GM12878 (cell line): Measurements from ENCODE around the gene REM1. TPM values are rescaled to one million over a fixed set of nuclear protein-coding genes. Genes with fewer than 3 reads are reported as not detected.
"Not testable (repeated sequence)": the region's sequence is repeated elsewhere in the genome, so short reads cannot be mapped to it uniquely, and the experiment has no call there.

Experiments
- ATAC-seq: fragments of 200-7000 bp; cut with Tn5 transposase; 3 replicates; pipeline ENCODE4 v1.9.1; 2020; ENCODE audit warnings: mild to moderate bottlenecking, moderate library complexity
- BruUV-seq: library from RNA; stranded (reverse); fragments of 400-500 nt; replicated peaks from 2 replicates; lab custom pipeline; 2021; lab: Mats Ljungman, UMichigan
- CTCF ChIA-PET: fragments of 300-600 bp; sonication (Branson Sonifier 250); formaldehyde crosslinking; extraction: SDS; loops from one replicate; lab custom pipeline; 2021; ENCODE audit warnings: inconsistent platforms; lab: Yijun Ruan, JAX
- POLR2A ChIA-PET: fragments of 350-600 bp; formaldehyde crosslinking; extraction: SDS; loops from one replicate; lab custom pipeline; 2021; ENCODE audit warnings: inconsistent platforms; lab: Charles Lee
- RAD21 ChIA-PET: fragments of 300-600 bp; sonication (Branson Sonifier 250); formaldehyde crosslinking; loops from one replicate; lab custom pipeline; 2023; ENCODE audit warnings: antibody characterized with exemption; ENCODE audit not compliant: unreplicated experiment; lab: Charles Lee
- SMC1A ChIA-PET: fragments of 300-600 bp; sonication (Branson Sonifier 250); formaldehyde crosslinking; loops from one replicate; lab custom pipeline; 2023; ENCODE audit not compliant: unreplicated experiment, uncharacterized antibody; lab: Charles Lee
- DNase-seq: peaks from one replicate; pipeline ENCODE4 v3.0.0-alpha.2; 2011; ENCODE audit warnings: low read depth, low spot score
- FAIRE-seq: peaks from 3 replicates; lab custom pipeline; 2011; peaks lifted over from hg19 to GRCh38; lab: Jason Lieb, UNC
- H2AFZ ChIP-seq: 2 replicates; pipeline ENCODE4 v1.6.0; 2011; ENCODE audit warnings: low read depth, low read length, control low read depth; ENCODE audit not compliant: control insufficient read depth
- H3K27ac ChIP-seq: 2 replicates; pipeline ENCODE4 v1.5.1; 2011; ENCODE audit warnings: control low read depth; ENCODE audit not compliant: control insufficient read depth, insufficient read depth
- H3K27me3 ChIP-seq, 2 experiments: replicated peaks in 1 of 2; 2 replicates each; pipeline versions ENCODE4 v1.6.0 to v1.6.1; 2011; ENCODE audit warnings: low read length in 1 of 2; ENCODE audit not compliant: control insufficient read depth in 2 of 2, insufficient read depth in 2 of 2
- H3K36me3 ChIP-seq, 2 experiments: 2 replicates each; pipeline ENCODE4 v1.5.1; 2011; ENCODE audit warnings: low read length in 1 of 2; ENCODE audit not compliant: control insufficient read depth in 2 of 2, insufficient read depth in 2 of 2
- H3K4me1 ChIP-seq: 2 replicates; pipeline ENCODE4 v1.6.1; 2011; ENCODE audit warnings: mild to moderate bottlenecking, low read length, moderate library complexity, mixed read lengths; ENCODE audit not compliant: control insufficient read depth, insufficient read depth
- H3K4me2 ChIP-seq: 2 replicates; pipeline ENCODE4 v1.6.0; 2011; ENCODE audit warnings: control low read depth; ENCODE audit not compliant: control insufficient read depth, insufficient read depth
- H3K4me3 ChIP-seq: fragments of 200-600 bp; sonication (generic); 2 replicates; pipeline ENCODE4 v1.5.1; 2016
- H3K79me2 ChIP-seq: 2 replicates; pipeline ENCODE4 v1.6.0; 2011; ENCODE audit warnings: low read length; ENCODE audit not compliant: control insufficient read depth, insufficient read depth
- H3K9ac ChIP-seq: 2 replicates; pipeline ENCODE4 v1.8.0; 2011; ENCODE audit warnings: low read length, control low read depth, mixed read lengths; ENCODE audit not compliant: control insufficient read depth, insufficient read depth
- H3K9me3 ChIP-seq: replicated peaks from 3 replicates; pipeline ENCODE4 v1.5.1; 2011; ENCODE audit warnings: mild to moderate bottlenecking, low read length; ENCODE audit not compliant: control insufficient read depth, insufficient read depth
- H4K20me1 ChIP-seq: 2 replicates; pipeline ENCODE4 v1.6.0; 2011; ENCODE audit not compliant: control insufficient read depth, insufficient read depth
- RAD21 ChIP-seq: IDR thresholded peaks from 2 replicates; pipeline ENCODE4 v1.6.1; 2011; ENCODE audit warnings: mild to moderate bottlenecking, low read depth, low read length, moderate library complexity; ENCODE audit not compliant: insufficient read depth
- SMC3 ChIP-seq: IDR thresholded peaks from 2 replicates; pipeline ENCODE4 v1.6.1; 2011; ENCODE audit warnings: low read length, improper control_type of control experiment, borderline replicate concordance
- YY1 ChIP-seq: IDR thresholded peaks from 2 replicates; pipeline ENCODE4 v1.6.1; 2011; ENCODE audit warnings: low read depth, mild to moderate bottlenecking, low read length
- WGBS: methylation state at CpG from one replicate; pipeline ENCODE4 v1.1.6; 2016; ENCODE audit warnings: low lambda C conversion rate; ENCODE audit not compliant: insufficient replicate concordance, insufficient coverage; ENCODE audit errors: missing lambda C conversion rate; 5-methylcytosine and 5-hydroxymethylcytosine counted together
- in situ Hi-C: fragments of 300-500 bp; cut with MboI; formaldehyde crosslinking; loops from 9 replicates; pipeline ENCODE4 v1.14.3; 2018; ENCODE audit warnings: mixed read lengths
- intact Hi-C: fragments of 100-400 bp; cut with micrococcal nuclease; formaldehyde crosslinking; loops from one replicate; pipeline ENCODE4 v1.14.2; 2022; ENCODE audit not compliant: unreplicated experiment
- polyA plus RNA-seq, 11 experiments: library from polyadenylated mRNA; depleted of rRNA in 4 of 11; unstranded in 6 of 11; stranded (reverse) in 5 of 11; fragments of >200 nt; fragmentation: Nextera tagmentation in 4 of 11; fragmentation: Illumina TruSeq in 1 of 11; extraction: Ambion mirVana in 4 of 11; extraction: Trizol in 1 of 11; gene quantifications; 1 replicate in 1 of 11; 2 replicates in 10 of 11; pipeline versions ENCODE4 v1.2.1 to v1.2.3, GENCODE V29; 2011 to 2016; ENCODE audit warnings: inconsistent platforms in 2 of 11, missing spikeins in 2 of 11, low read depth in 1 of 11
- total RNA-seq, 4 experiments: library from RNA; depleted of rRNA in 3 of 4; stranded (reverse); fragments of >200 nt in 3 of 4; fragmentation: Illumina TruSeq in 1 of 4; extraction: Trizol in 1 of 4; gene quantifications; 2 replicates each; pipeline versions ENCODE4 v1.2.1 to v1.2.3, GENCODE V29; 2013 to 2021
- TF ChIP-seq, protein P1 (sequence below), 3 experiments: IDR thresholded peaks in 2 of 3; conservative IDR thresholded peaks in 1 of 3; 2 replicates each; pipeline ENCODE4 v1.5.1; 2011; ENCODE audit warnings: low read depth in 3 of 3, low read length in 3 of 3, mild to moderate bottlenecking in 3 of 3, control low read depth in 2 of 3, moderate library complexity in 2 of 3, inconsistent platforms in 1 of 3, mixed read lengths in 1 of 3; ENCODE audit not compliant: control insufficient read depth in 2 of 3, insufficient read depth in 1 of 3; ENCODE audit errors: extremely low read depth in 1 of 3

The REM1 gene
- total and polyA plus RNA-seq, 10 of the 15 experiments (the other 5 are each of a cell fraction or from before 2014, with no cell fraction given), result not detected

DNA sequence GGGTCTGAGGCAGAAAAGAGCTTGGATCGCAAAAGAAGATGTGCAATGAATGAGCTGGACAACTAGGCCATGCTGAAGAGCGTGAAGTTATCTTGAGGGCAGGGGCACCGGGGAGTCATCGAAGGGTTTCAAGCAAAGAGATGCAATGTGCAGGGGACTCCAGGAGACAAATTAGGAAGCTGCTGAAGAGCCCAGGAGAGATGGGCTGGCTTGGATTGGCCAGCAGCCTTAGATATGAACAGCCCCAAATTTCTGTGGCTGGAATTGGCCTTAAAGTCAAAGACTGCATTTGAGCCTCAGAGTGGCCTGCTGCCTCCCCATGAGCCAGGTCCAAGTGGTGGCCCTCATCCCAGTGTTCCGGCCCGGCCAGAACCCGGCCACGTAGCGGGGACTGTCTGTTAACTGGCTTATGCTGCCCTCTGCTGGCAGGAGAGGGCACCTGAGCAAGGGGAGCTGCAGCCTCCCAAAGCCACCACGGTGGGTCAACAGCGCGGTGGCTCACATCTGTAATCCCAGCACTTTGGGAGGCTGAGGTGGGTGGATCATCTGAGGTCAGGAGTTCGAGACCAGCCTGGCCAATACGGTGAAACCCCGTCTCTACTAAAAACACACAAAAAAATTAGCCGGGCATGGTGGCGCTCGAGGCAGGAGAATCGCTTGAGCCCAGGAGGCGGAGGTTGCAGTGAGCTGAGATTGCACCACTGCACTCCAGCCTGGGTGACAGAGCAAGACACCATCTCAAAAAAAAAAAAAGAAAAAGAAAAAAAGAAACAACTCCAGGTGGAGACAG is 28.0 kb downstream of the REM1 start:
- H3K9ac ChIP-seq, DNase-seq, H3K79me2 ChIP-seq, H3K27me3 ChIP-seq, FAIRE-seq, H4K20me1 ChIP-seq, BruUV-seq, H3K4me3 ChIP-seq, H3K9me3 ChIP-seq, H3K4me2 ChIP-seq, H3K27ac ChIP-seq, H3K4me1 ChIP-seq, H2AFZ ChIP-seq, H3K36me3 ChIP-seq, POLR2A ChIA-PET: not testable (repeated sequence)
- TF ChIP-seq SMC3, result peak; percentile 77
- TF ChIP-seq YY1, result peak; percentile 28; the same call in 1 of the 2 replicates
- TF ChIP-seq, protein P1, sequence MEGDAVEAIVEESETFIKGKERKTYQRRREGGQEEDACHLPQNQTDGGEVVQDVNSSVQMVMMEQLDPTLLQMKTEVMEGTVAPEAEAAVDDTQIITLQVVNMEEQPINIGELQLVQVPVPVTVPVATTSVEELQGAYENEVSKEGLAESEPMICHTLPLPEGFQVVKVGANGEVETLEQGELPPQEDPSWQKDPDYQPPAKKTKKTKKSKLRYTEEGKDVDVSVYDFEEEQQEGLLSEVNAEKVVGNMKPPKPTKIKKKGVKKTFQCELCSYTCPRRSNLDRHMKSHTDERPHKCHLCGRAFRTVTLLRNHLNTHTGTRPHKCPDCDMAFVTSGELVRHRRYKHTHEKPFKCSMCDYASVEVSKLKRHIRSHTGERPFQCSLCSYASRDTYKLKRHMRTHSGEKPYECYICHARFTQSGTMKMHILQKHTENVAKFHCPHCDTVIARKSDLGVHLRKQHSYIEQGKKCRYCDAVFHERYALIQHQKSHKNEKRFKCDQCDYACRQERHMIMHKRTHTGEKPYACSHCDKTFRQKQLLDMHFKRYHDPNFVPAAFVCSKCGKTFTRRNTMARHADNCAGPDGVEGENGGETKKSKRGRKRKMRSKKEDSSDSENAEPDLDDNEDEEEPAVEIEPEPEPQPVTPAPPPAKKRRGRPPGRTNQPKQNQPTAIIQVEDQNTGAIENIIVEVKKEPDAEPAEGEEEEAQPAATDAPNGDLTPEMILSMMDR (IDR thresholded peaks at IDR 0.05 in 2 of 3, conservative IDR thresholded peaks at IDR 0.05 in 1 of 3; ENCODE audit: control insufficient read depth in 2 of 3, extremely low read depth in 1 of 3, insufficient read depth in 1 of 3, low read depth in 3 of 3, low read length in 3 of 3), result peak; percentile 66 to 92 (median 89)
- peak; percentile 80 for TF ChIP-seq RAD21
- intact Hi-C loops (loop anchor here (1.0 kb wide), 2 partner anchors 43 to 90 kb away; no protein-coding TSS in a partner anchor), in situ Hi-C loops (loop anchor here (5.0 kb wide), 1 partner anchor 41 kb away; no protein-coding TSS in a partner anchor)
- ChIA-PET CTCF (interaction anchor here (0.7 to 6.8 kb wide), 25 partner anchors 9 to 191 kb away, joined by 3 to 137 read pairs (median 7); partner anchors contain the start of genes DEFB123, DEFB124 and REM1), SMC1A (interaction anchor here (0.6 to 2.9 kb wide), 7 partner anchors 13 to 110 kb away, joined by 3 to 46 read pairs (median 4); no protein-coding TSS in a partner anchor), RAD21 (interaction anchor here (0.6 to 4.1 kb wide), 13 partner anchors 10 to 110 kb away, joined by 3 to 38 read pairs (median 4); partner anchors contain the start of gene DEFB124)
- peak; percentile 100 for ATAC-seq
- WGBS, result 17% methylated on average over 20 of the region's 20 CpGs
